H1 (cell line): Measurements from ENCODE around the gene APBA2.

Experiments used
- BCL11A ChIP-seq, 2 experiments: IDR thresholded peaks; one replicate each; pipeline ENCODE4 v1.6.1; 2011; ENCODE audit warnings: low read depth in 2 of 2, low read length in 2 of 2, mild to moderate bottlenecking in 2 of 2
- BRCA1 ChIP-seq: IDR thresholded peaks from 2 replicates; pipeline ENCODE4 v1.6.1; 2012; ENCODE audit warnings: low read depth, low read length, improper control_type of control experiment
- CREB1 ChIP-seq: IDR thresholded peaks from 2 replicates; pipeline ENCODE4 v1.6.1; 2012; ENCODE audit warnings: inconsistent platforms
- CTCF ChIP-seq, 3 experiments: IDR thresholded peaks; 1 replicate in 2 of 3; 2 replicates in 1 of 3; pipeline versions ENCODE4 v1.5.1 to v1.6.1; 2011; ENCODE audit warnings: low read length in 3 of 3, mild to moderate bottlenecking in 3 of 3, inconsistent platforms in 2 of 3, low read depth in 1 of 3, moderate library complexity in 1 of 3; ENCODE audit not compliant: insufficient read depth in 1 of 3; ENCODE audit errors: control extremely low read depth in 1 of 3
- EGR1 ChIP-seq: IDR thresholded peaks from 2 replicates; pipeline ENCODE4 v1.6.1; 2011; ENCODE audit warnings: low read depth, low read length, borderline replicate concordance
- POLR2A ChIP-seq, 2 experiments: IDR thresholded peaks; 1 replicate in 1 of 2; 2 replicates in 1 of 2; pipeline ENCODE4 v1.6.1; 2011; ENCODE audit warnings: low read depth in 2 of 2, low read length in 2 of 2, mild to moderate bottlenecking in 2 of 2; ENCODE audit errors: control extremely low read depth in 1 of 2
- POLR2AphosphoS5 ChIP-seq: IDR thresholded peaks from 2 replicates; pipeline ENCODE4 v1.6.1; 2011; ENCODE audit warnings: low read depth, low read length
- TAF1 ChIP-seq: IDR thresholded peaks from 2 replicates; pipeline ENCODE4 v1.6.1; 2011; ENCODE audit warnings: mild to moderate bottlenecking, low read depth, low read length
- USF2 ChIP-seq: IDR thresholded peaks from 2 replicates; pipeline ENCODE4 v1.6.1; 2011; ENCODE audit warnings: low read length, improper control_type of control experiment
- ZNF274 ChIP-seq: IDR thresholded peaks from 2 replicates; pipeline ENCODE4 v1.7.0; 2012; ENCODE audit warnings: low read length, borderline replicate concordance; ENCODE audit errors: extremely low read depth
- TF ChIP-seq, protein P1 (sequence below): IDR thresholded peaks from 2 replicates; pipeline ENCODE4 v1.6.1; 2012; ENCODE audit warnings: inconsistent platforms

DNA sequence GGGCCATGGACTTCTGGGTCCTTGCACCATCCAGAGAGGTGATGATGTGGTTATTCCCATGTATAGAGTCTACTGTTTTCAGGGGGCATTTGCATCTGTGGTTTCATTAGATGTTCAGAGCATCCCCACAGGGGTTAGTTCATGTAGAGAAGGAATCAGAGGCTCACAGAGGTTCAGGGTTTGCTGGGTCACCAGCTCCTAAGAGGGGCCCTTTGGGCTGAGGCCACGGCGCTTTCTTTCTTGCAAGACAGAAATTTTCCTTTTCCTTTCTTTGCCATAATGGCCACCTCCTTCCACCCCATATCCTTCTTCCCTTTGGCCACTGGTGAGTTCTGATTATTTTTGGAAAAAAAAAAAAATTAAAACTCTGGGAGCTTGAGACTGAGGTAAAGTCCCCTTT lies 62.3 kb downstream of the APBA2 start:
- no peak for TF ChIP-seq POLR2A (IDR thresholded peaks at IDR 0.05; ENCODE audit: control extremely low read depth in 1 of 2, low read depth in 2 of 2, low read length in 2 of 2)
- TF ChIP-seq CTCF (IDR thresholded peaks at IDR 0.05; ENCODE audit: control extremely low read depth in 1 of 3, insufficient read depth in 1 of 3, low read depth in 1 of 3, low read length in 3 of 3): no peak
- no peak for TF ChIP-seq ZNF274
- TF ChIP-seq USF2: no peak
- no peak for TF ChIP-seq TAF1
- no peak for TF ChIP-seq EGR1
- TF ChIP-seq, protein P1, sequence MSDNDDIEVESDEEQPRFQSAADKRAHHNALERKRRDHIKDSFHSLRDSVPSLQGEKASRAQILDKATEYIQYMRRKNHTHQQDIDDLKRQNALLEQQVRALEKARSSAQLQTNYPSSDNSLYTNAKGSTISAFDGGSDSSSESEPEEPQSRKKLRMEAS: no peak
- TF ChIP-seq BRCA1: no peak
- no peak for TF ChIP-seq CREB1
- no peak for TF ChIP-seq POLR2AphosphoS5
- no peak for TF ChIP-seq BCL11A (IDR thresholded peaks at IDR 0.05; ENCODE audit: low read depth in 2 of 2, low read length in 2 of 2)
